OCI-LY7 (cell line): ENCODE data around the gene CORO2A. TPM values are rescaled to one million over a fixed set of nuclear protein-coding genes. Genes with fewer than 3 reads are reported as not detected.
A peak's percentile ranks its signal among the peaks of the same experiment; 100 is the strongest.

Source experiments
- BruUV-seq: library from RNA; stranded (reverse); fragments of 400-500 nt; replicated peaks from 2 replicates; lab custom pipeline; 2021; lab: Mats Ljungman, UMichigan
- CTCF ChIA-PET: fragments of 300-600 bp; sonication (Branson Sonifier 250); formaldehyde crosslinking; loops from one replicate; lab custom pipeline; 2022; ENCODE audit warnings: antibody characterized with exemption; ENCODE audit not compliant: unreplicated experiment; lab: Charles Lee
- POLR2A ChIA-PET: fragments of 300-600 bp; sonication (Branson Sonifier 250); formaldehyde crosslinking; loops from one replicate; lab custom pipeline; 2022; ENCODE audit warnings: antibody characterized with exemption; lab: Charles Lee
- DNase-seq: peaks from one replicate; pipeline ENCODE4 v3.0.0-alpha.2; 2015; ENCODE audit warnings: low spot score
- H2AFZ ChIP-seq: fragments of 200-600 bp; sonication (generic), shearing (Covaris generic); 2 replicates; pipeline ENCODE4 v1.6.1; 2014; ENCODE audit warnings: mild to moderate bottlenecking, antibody characterized with exemption, low read length, moderate library complexity
- H3K27ac ChIP-seq: fragments of 200-600 bp; sonication (generic); 2 replicates; pipeline ENCODE4 v1.5.1; 2014; ENCODE audit warnings: mixed run types, low read depth, mild to moderate bottlenecking, moderate library complexity, low read length, inconsistent platforms; ENCODE audit not compliant: poor library complexity, severe bottlenecking
- H3K36me3 ChIP-seq: fragments of 200-600 bp; sonication (generic); 2 replicates; pipeline ENCODE4 v1.6.1; 2014; ENCODE audit warnings: mild to moderate bottlenecking, antibody characterized with exemption, low read length, moderate library complexity, mixed read lengths; ENCODE audit not compliant: insufficient read depth
- H3K4me1 ChIP-seq: fragments of 200-600 bp; sonication (generic); 2 replicates; pipeline ENCODE4 v1.5.1; 2014; ENCODE audit warnings: mild to moderate bottlenecking, low read length; ENCODE audit not compliant: insufficient read depth, poor library complexity, severe bottlenecking
- H3K4me2 ChIP-seq: fragments of 200-600 bp; sonication (generic); 2 replicates; pipeline ENCODE4 v1.6.1; 2014; ENCODE audit warnings: mild to moderate bottlenecking, low read length
- H3K4me3 ChIP-seq: fragments of 200-600 bp; sonication (generic); 2 replicates; pipeline ENCODE4 v1.5.1; 2014; ENCODE audit warnings: mild to moderate bottlenecking, low read depth, low read length; ENCODE audit not compliant: poor library complexity, severe bottlenecking
- H3K79me2 ChIP-seq: fragments of 200-600 bp; sonication (generic); 2 replicates; pipeline ENCODE4 v1.6.1; 2016; ENCODE audit warnings: low read depth, mild to moderate bottlenecking, low read length, moderate library complexity, mixed read lengths; ENCODE audit not compliant: insufficient read depth
- H3K9me2 ChIP-seq: fragments of 200-600 bp; sonication (generic); 2 replicates; pipeline ENCODE4 v1.6.1; 2016; ENCODE audit warnings: mild to moderate bottlenecking, low read length, mixed read lengths; ENCODE audit not compliant: insufficient read depth
- H3K9me3 ChIP-seq: fragments of 200-600 bp; sonication (generic); 2 replicates; pipeline ENCODE4 v1.6.1; 2014; ENCODE audit warnings: mild to moderate bottlenecking, mixed run types, low read length, mixed read lengths
- H4K20me1 ChIP-seq: fragments of 200-600 bp; sonication (generic); 2 replicates; pipeline ENCODE4 v1.6.1; 2014; ENCODE audit warnings: mild to moderate bottlenecking, antibody characterized with exemption, low read length, moderate library complexity, mixed read lengths; ENCODE audit not compliant: insufficient read depth
- CTCF ChIP-seq: fragments of 200-600 bp; sonication (generic); conservative IDR thresholded peaks from 2 replicates; pipeline ENCODE4 v1.5.1; 2014; ENCODE audit warnings: mild to moderate bottlenecking, antibody characterized with exemption, low read length, moderate library complexity, mixed read lengths
- EZH2phosphoT487 ChIP-seq: fragments of 200-600 bp; sonication (generic); IDR thresholded peaks from 2 replicates; pipeline ENCODE4 v1.6.1; 2018; ENCODE audit warnings: low read depth, borderline replicate concordance, mild to moderate bottlenecking, mixed run types, antibody characterized with exemption, low read length, moderate library complexity, mixed read lengths
- intact Hi-C: fragments of 100-400 bp; cut with micrococcal nuclease; formaldehyde crosslinking; loops from one replicate; pipeline ENCODE4 v1.10.0; 2022; ENCODE audit not compliant: unreplicated experiment
- total RNA-seq, 2 experiments: library from RNA; depleted of rRNA in 1 of 2; stranded (reverse); fragments of >200 nt in 1 of 2; shearing (Covaris generic) in 1 of 2; gene quantifications; 2 replicates each; pipeline ENCODE4 v1.2.3, GENCODE V29; 2014 to 2022

CORO2A gene
- total RNA-seq, 2 experiments from 2014 or later: 1.8 to 3.9 TPM

GRCh38 chr9:98121058-98121457, 71.4 kb downstream of the CORO2A start:
- intact Hi-C loops: no loop called here
- peak; percentile 19 for DNase-seq
- peak overlapping the region; percentile 1 for H3K4me3 ChIP-seq
- peak overlapping the region; percentile 11 for H3K27ac ChIP-seq
- peak overlapping the region; percentile 58 for H3K4me2 ChIP-seq
- CTCF ChIA-PET: interaction anchor here (0.8 to 2.5 kb wide), 3 partner anchors 12 to 19 kb away, joined by 4 to 9 read pairs (median 4); no protein-coding TSS in a partner anchor
- peaks cover 4% of the 10 kb centered on the region; the same call in 1 of the 2 replicates for H3K79me2 ChIP-seq
- H3K36me3 ChIP-seq: peaks cover 4% of the 10 kb centered on the region
- peaks cover 58% of the 10 kb centered on the region for H3K4me1 ChIP-seq
- no peaks in the 10 kb centered on the region for H3K9me2 ChIP-seq
- POLR2A ChIA-PET: interaction anchor here (0.8 to 5.3 kb wide), 7 partner anchors 10 to 201 kb away, joined by 3 to 39 read pairs (median 5); partner anchors contain the start of gene CORO2A
- H4K20me1 ChIP-seq: no peaks in the 10 kb centered on the region
- TF ChIP-seq EZH2phosphoT487 (no peak), CTCF (no peak; the same call in 1 of the 2 replicates)
- H3K9me3 ChIP-seq: no peaks in the 10 kb centered on the region
- no TSS peak for BruUV-seq
- H2AFZ ChIP-seq: peak overlapping the region; percentile 96

GRCh38 chr9:98120476-98120875, 72.0 kb downstream of the CORO2A start:
- TF ChIP-seq CTCF: no peak
- no peak for TF ChIP-seq EZH2phosphoT487
- intact Hi-C loops: no loop called here
- Histone ChIP-seq H4K20me1 (no peaks in the 10 kb centered on the region), H3K4me3 (peak overlapping the region; percentile 1), H3K27ac (no peak overlapping the region), H3K9me2 (no peaks in the 10 kb centered on the region), H3K4me2 (peak overlapping the region; percentile 58), H2AFZ (peak overlapping the region; percentile 96), H3K79me2 (peaks cover 4% of the 10 kb centered on the region; the same call in 1 of the 2 replicates), H3K9me3 (no peaks in the 10 kb centered on the region), H3K36me3 (peaks cover 10% of the 10 kb centered on the region), H3K4me1 (peaks cover 58% of the 10 kb centered on the region)
- no peak for DNase-seq
- ChIA-PET CTCF (interaction anchor here (2.5 kb wide), 1 partner anchor 12 kb away, joined by 9 read pairs; no protein-coding TSS in a partner anchor), POLR2A (interaction anchor here (0.8 to 5.3 kb wide), 6 partner anchors 12 to 201 kb away, joined by 3 to 39 read pairs (median 8); partner anchors contain the start of gene CORO2A)
- no TSS peak for BruUV-seq
